Liver (tissue), 9 donors: Measurements from ENCODE around the gene NASP. TPM values are rescaled to one million over a fixed set of nuclear protein-coding genes. Genes with fewer than 3 reads are reported as not detected.

Source experiments
- DNase-seq: peaks from one replicate; pipeline ENCODE4 v3.0.0-alpha.2; 2017; ENCODE audit warnings: low spot score
- H3K27ac ChIP-seq, 2 donors: one replicate each; pipeline ENCODE4 v1.7.0; 2013; ENCODE audit warnings: inconsistent platforms in 2 of 2, low read length in 2 of 2, control low read depth in 1 of 2, low read depth in 1 of 2, mild to moderate bottlenecking in 1 of 2
- H3K27me3 ChIP-seq, 4 donors: one replicate each; pipeline versions ENCODE4 v1.6.1 to v1.7.0; 2013; ENCODE audit warnings: low read length in 3 of 4, inconsistent platforms in 1 of 4, mild to moderate bottlenecking in 1 of 4, moderate library complexity in 1 of 4; ENCODE audit not compliant: control insufficient read depth in 4 of 4, insufficient read depth in 4 of 4
- H3K36me3 ChIP-seq, 4 donors: one replicate each; pipeline versions ENCODE4 v1.6.1 to v1.7.0; 2013; ENCODE audit warnings: low read length in 3 of 4, mild to moderate bottlenecking in 3 of 4, low read depth in 1 of 4, moderate library complexity in 1 of 4; ENCODE audit not compliant: control insufficient read depth in 4 of 4, insufficient read depth in 3 of 4
- H3K4me1 ChIP-seq, 4 donors: one replicate each; pipeline versions ENCODE4 v1.6.1 to v1.7.0; 2013; ENCODE audit warnings: low read length in 3 of 4, mild to moderate bottlenecking in 3 of 4, moderate library complexity in 1 of 4; ENCODE audit not compliant: control insufficient read depth in 4 of 4, insufficient read depth in 4 of 4
- H3K4me3 ChIP-seq, 3 donors: one replicate each; pipeline versions ENCODE4 v1.6.1 to v1.7.0; 2013; ENCODE audit warnings: low read length in 3 of 3, control low read depth in 1 of 3, low read depth in 1 of 3, mild to moderate bottlenecking in 1 of 3
- H3K9ac ChIP-seq, 2 donors: one replicate each; pipeline ENCODE4 v1.7.0; 2013; ENCODE audit warnings: low read length in 2 of 2, mild to moderate bottlenecking in 2 of 2, moderate library complexity in 2 of 2, control low read depth in 1 of 2, low read depth in 1 of 2
- H3K9me3 ChIP-seq, 4 donors: one replicate each; pipeline versions ENCODE4 v1.6.1 to v1.7.0; 2013; ENCODE audit warnings: low read length in 3 of 4; ENCODE audit not compliant: control insufficient read depth in 4 of 4
- EGR1 ChIP-seq, 2 donors: IDR thresholded peaks; 2 replicates each; pipeline ENCODE4 v1.6.1; 2016 to 2018; ENCODE audit warnings: antibody characterized with exemption in 2 of 2, low read depth in 2 of 2
- FOXA1 ChIP-seq: IDR thresholded peaks from 2 replicates; pipeline ENCODE4 v1.6.1; 2016; ENCODE audit warnings: antibody characterized with exemption
- FOXA2 ChIP-seq: IDR thresholded peaks from 2 replicates; pipeline ENCODE4 v1.6.1; 2016; ENCODE audit warnings: antibody characterized with exemption
- GABPA ChIP-seq, 2 donors: IDR thresholded peaks in 1 of 2; conservative IDR thresholded peaks in 1 of 2; 2 replicates each; pipeline ENCODE4 v1.6.1; 2016; ENCODE audit warnings: antibody characterized with exemption in 2 of 2, mild to moderate bottlenecking in 1 of 2, moderate library complexity in 1 of 2
- HNF4A ChIP-seq, 2 donors: conservative IDR thresholded peaks; 2 replicates each; pipeline ENCODE4 v1.6.1; 2016; ENCODE audit warnings: antibody characterized with exemption in 2 of 2, mild to moderate bottlenecking in 2 of 2
- HNF4G ChIP-seq: IDR thresholded peaks from 2 replicates; pipeline ENCODE4 v1.6.1; 2016; ENCODE audit warnings: antibody characterized with exemption
- JUND ChIP-seq, 2 donors: IDR thresholded peaks; 2 replicates each; pipeline ENCODE4 v1.6.1; 2016; ENCODE audit warnings: antibody characterized with exemption in 2 of 2
- MAX ChIP-seq: IDR thresholded peaks from 2 replicates; pipeline ENCODE4 v1.6.1; 2016; ENCODE audit warnings: antibody characterized with exemption
- NR2F2 ChIP-seq: IDR thresholded peaks from 2 replicates; pipeline ENCODE4 v1.6.1; 2016; ENCODE audit warnings: antibody characterized with exemption
- RAD21 ChIP-seq, 2 donors: IDR thresholded peaks; 2 replicates each; pipeline ENCODE4 v1.6.1; 2016; ENCODE audit warnings: antibody characterized with exemption in 2 of 2, mild to moderate bottlenecking in 2 of 2
- RXRA ChIP-seq, 2 donors: IDR thresholded peaks; 2 replicates each; pipeline ENCODE4 v1.6.1; 2017 to 2018; ENCODE audit warnings: antibody characterized with exemption in 2 of 2, mild to moderate bottlenecking in 1 of 2
- SP1 ChIP-seq: IDR thresholded peaks from 2 replicates; pipeline ENCODE4 v1.6.1; 2018; ENCODE audit warnings: antibody characterized with exemption, mild to moderate bottlenecking
- TAF1 ChIP-seq: conservative IDR thresholded peaks from 2 replicates; pipeline ENCODE4 v1.6.1; 2016; ENCODE audit warnings: antibody characterized with exemption, mild to moderate bottlenecking
- YY1 ChIP-seq: IDR thresholded peaks from 2 replicates; pipeline ENCODE4 v1.6.1; 2016; ENCODE audit warnings: antibody characterized with exemption, mild to moderate bottlenecking
- WGBS: extraction: QIAGEN DNeasy Blood & Tissue Kit; methylation state at CpG from one replicate; pipeline ENCODE4 v1.1.7; 2013; 5-methylcytosine and 5-hydroxymethylcytosine counted together
- polyA plus RNA-seq, 2 donors: library from polyadenylated mRNA; stranded (reverse) in 1 of 2; unstranded in 1 of 2; fragments of 200-250 nt in 1 of 2; fragments of >200 nt in 1 of 2; fragmentation: Nextera tagmentation in 1 of 2; extraction: Ambion mirVana in 1 of 2; gene quantifications; one replicate each; pipeline versions ENCODE4 v1.2.1 to v1.2.3, GENCODE V29; 2013 to 2015
- total RNA-seq, 2 donors: library from RNA; depleted of rRNA; stranded (reverse); fragments of >200 nt; gene quantifications; one replicate each; pipeline ENCODE4 v1.2.3, GENCODE V29; 2014
- TF ChIP-seq, protein P1 (sequence below): IDR thresholded peaks from 2 replicates; pipeline ENCODE4 v1.6.1; 2016; ENCODE audit warnings: antibody characterized with exemption
- TF ChIP-seq, protein P2 (sequence below): fragments of 150-350 bp; IDR thresholded peaks from 2 replicates; pipeline ENCODE4 v1.5.1; 2017; ENCODE audit warnings: improper control_type of control experiment, low read depth, low read length; ENCODE audit not compliant: missing input control
- donor health status: healthy.
- donor health status: healthy.
- donor health status: healthy.
- donor health status: healthy.
- donor health status: healthy.

The NASP gene
- total and polyA plus RNA-seq, 4 donors = 24.9 to 74.9 (median 39.7) TPM

DNA sequence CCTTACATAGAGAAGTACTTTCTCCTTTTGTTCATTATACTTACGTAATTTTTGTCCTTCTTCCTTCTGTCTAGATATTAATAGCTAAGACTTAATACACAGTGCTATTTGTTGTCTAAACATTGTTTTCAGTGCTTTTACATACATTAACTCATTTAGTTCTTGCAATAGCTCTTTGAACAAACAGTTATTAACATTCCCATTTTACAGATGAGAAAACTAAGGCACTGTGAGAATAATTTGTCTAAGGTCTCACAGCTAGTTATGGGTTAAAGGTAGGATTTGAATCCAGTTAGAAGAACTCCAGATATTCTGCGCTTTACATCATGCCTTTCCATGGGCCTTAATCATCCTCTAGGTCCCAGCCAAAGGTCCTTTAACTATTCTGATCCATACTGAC lies 20.4 kb downstream of the NASP start:
- 96% methylated on average over 2 of the region's 2 CpGs for WGBS
- H3K36me3 ChIP-seq = peaks cover 4 to 27% (median 7%) of the 10 kb centered on the region in 4 donors
- no peak for DNase-seq

GRCh38 chr1:45607404-45608074 lies 23.7 kb downstream of the NASP start:
- H3K36me3 ChIP-seq = peaks cover 5 to 27% (median 11%) of the 10 kb centered on the region in 4 donors
- H3K9ac ChIP-seq = no peak overlapping the region
- peaks cover 0 to 7% (median 0%) of the 10 kb centered on the region in 4 donors for H3K4me1 ChIP-seq
- no peak overlapping the region for H3K27ac ChIP-seq
- H3K27me3 ChIP-seq = no peaks in the 10 kb centered on the region
- H3K4me3 ChIP-seq = no peak overlapping the region
- no peaks in the 10 kb centered on the region for H3K9me3 ChIP-seq
- TF ChIP-seq YY1 (no peak), RXRA (IDR thresholded peaks at IDR 0.05) (no peak), FOXA1 (no peak), RAD21 (IDR thresholded peaks at IDR 0.05) (no peak), EGR1 (IDR thresholded peaks at IDR 0.05; ENCODE audit: low read depth in 2 of 2) (no peak), HNF4G (no peak), SP1 (no peak), GABPA (IDR thresholded peaks at IDR 0.05 in 1 of 2, conservative IDR thresholded peaks at IDR 0.05 in 1 of 2) (no peak), FOXA2 (no peak), MAX (no peak), JUND (IDR thresholded peaks at IDR 0.05) (no peak), NR2F2 (no peak)
- TF ChIP-seq, protein P1, sequence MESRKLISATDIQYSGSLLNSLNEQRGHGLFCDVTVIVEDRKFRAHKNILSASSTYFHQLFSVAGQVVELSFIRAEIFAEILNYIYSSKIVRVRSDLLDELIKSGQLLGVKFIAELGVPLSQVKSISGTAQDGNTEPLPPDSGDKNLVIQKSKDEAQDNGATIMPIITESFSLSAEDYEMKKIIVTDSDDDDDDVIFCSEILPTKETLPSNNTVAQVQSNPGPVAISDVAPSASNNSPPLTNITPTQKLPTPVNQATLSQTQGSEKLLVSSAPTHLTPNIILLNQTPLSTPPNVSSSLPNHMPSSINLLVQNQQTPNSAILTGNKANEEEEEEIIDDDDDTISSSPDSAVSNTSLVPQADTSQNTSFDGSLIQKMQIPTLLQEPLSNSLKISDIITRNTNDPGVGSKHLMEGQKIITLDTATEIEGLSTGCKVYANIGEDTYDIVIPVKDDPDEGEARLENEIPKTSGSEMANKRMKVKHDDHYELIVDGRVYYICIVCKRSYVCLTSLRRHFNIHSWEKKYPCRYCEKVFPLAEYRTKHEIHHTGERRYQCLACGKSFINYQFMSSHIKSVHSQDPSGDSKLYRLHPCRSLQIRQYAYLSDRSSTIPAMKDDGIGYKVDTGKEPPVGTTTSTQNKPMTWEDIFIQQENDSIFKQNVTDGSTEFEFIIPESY = no peak
- TF ChIP-seq, protein P2, sequence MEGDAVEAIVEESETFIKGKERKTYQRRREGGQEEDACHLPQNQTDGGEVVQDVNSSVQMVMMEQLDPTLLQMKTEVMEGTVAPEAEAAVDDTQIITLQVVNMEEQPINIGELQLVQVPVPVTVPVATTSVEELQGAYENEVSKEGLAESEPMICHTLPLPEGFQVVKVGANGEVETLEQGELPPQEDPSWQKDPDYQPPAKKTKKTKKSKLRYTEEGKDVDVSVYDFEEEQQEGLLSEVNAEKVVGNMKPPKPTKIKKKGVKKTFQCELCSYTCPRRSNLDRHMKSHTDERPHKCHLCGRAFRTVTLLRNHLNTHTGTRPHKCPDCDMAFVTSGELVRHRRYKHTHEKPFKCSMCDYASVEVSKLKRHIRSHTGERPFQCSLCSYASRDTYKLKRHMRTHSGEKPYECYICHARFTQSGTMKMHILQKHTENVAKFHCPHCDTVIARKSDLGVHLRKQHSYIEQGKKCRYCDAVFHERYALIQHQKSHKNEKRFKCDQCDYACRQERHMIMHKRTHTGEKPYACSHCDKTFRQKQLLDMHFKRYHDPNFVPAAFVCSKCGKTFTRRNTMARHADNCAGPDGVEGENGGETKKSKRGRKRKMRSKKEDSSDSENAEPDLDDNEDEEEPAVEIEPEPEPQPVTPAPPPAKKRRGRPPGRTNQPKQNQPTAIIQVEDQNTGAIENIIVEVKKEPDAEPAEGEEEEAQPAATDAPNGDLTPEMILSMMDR = no peak
- 74% methylated on average over 6 of the region's 6 CpGs for WGBS
- DNase-seq = no peak

More for the DNA sequence above, 20.4 kb downstream of the NASP start:
- TF ChIP-seq TAF1 = no peak
- TF ChIP-seq, protein P2 = no peak
- TF ChIP-seq, protein P1 = no peak
- no peak for TF ChIP-seq SP1
- TF ChIP-seq HNF4G = no peak
- TF ChIP-seq FOXA2 = no peak
- no peak for TF ChIP-seq EGR1 (IDR thresholded peaks at IDR 0.05; ENCODE audit: low read depth in 2 of 2)
- no peak for TF ChIP-seq MAX
- no peak for TF ChIP-seq YY1
- TF ChIP-seq HNF4A (conservative IDR thresholded peaks at IDR 0.05) = no peak
- Histone ChIP-seq H3K27ac (no peak overlapping the region), H3K9me3 (no peaks in the 10 kb centered on the region), H3K4me1 (peaks cover 0 to 7% (median 0%) of the 10 kb centered on the region in 4 donors), H3K27me3 (no peaks in the 10 kb centered on the region), H3K9ac (no peak overlapping the region), H3K4me3 (no peak overlapping the region)
